Heart right ventricle (tissue), 16 donors: ENCODE data around the gene SLIT3. TPM values are rescaled to one million over a fixed set of nuclear protein-coding genes. Genes with fewer than 3 reads are reported as not detected.
A peak's percentile ranks its signal among the peaks of the same experiment; 100 is the strongest.

Experiments used
- ATAC-seq, 8 donors: fragments of 200-7000 bp; cut with Tn5 transposase; one replicate each; pipeline ENCODE4 v1.9.1; 2020; ENCODE audit warnings: mild to moderate bottlenecking in 8 of 8, moderate library complexity in 8 of 8, moderate number of reproducible peaks in 1 of 8
- DNase-seq, 2 donors: peaks; one replicate each; pipeline ENCODE4 v3.0.0-alpha.2; 2020
- H3K27ac ChIP-seq, 10 donors: fragments of 200-600 bp; sonication (generic) in 2 of 10; one replicate each; pipeline versions ENCODE4 v1.5.0 to v1.8.0; 2020 to 2022; ENCODE audit warnings: mild to moderate bottlenecking in 3 of 10
- H3K27me3 ChIP-seq, 7 donors: fragments of 200-600 bp; one replicate each; pipeline ENCODE4 v1.8.0; 2021 to 2022; ENCODE audit warnings: mild to moderate bottlenecking in 2 of 7
- H3K36me3 ChIP-seq, 9 donors: fragments of 200-600 bp; sonication (generic) in 1 of 9; one replicate each; pipeline versions ENCODE4 v1.5.0 to v1.8.0; 2020 to 2022; ENCODE audit warnings: mild to moderate bottlenecking in 2 of 9
- H3K4me1 ChIP-seq, 9 donors: fragments of 200-600 bp; sonication (generic) in 1 of 9; one replicate each; pipeline versions ENCODE4 v1.5.0 to v1.8.0; 2020 to 2022; ENCODE audit warnings: mild to moderate bottlenecking in 4 of 9
- H3K4me3 ChIP-seq, 10 donors: fragments of 200-600 bp; sonication (generic) in 2 of 10; one replicate each; pipeline versions ENCODE4 v1.5.0 to v1.8.0; 2020 to 2022; ENCODE audit warnings: mild to moderate bottlenecking in 7 of 10, moderate library complexity in 2 of 10
- H3K9me3 ChIP-seq, 11 donors: fragments of 200-600 bp in 10 of 11; sonication (generic) in 2 of 11; one replicate each; pipeline versions ENCODE4 v1.5.0 to v1.8.0; 2013 to 2022; ENCODE audit warnings: mild to moderate bottlenecking in 2 of 11, control low read depth in 1 of 11, moderate library complexity in 1 of 11
- WGBS, 2 donors: extraction: QIAGEN DNeasy Blood & Tissue Kit; methylation state at CpG; one replicate each; pipeline ENCODE4 v1.1.7; 2013; ENCODE audit warnings: inconsistent platforms in 1 of 2; 5-methylcytosine and 5-hydroxymethylcytosine counted together
- intact Hi-C, 10 donors: fragments of 100-400 bp; cut with DNase I; formaldehyde crosslinking; loops; one replicate each; pipeline versions ENCODE4 v1.11.1 to v1.14.2; 2022
- polyA plus RNA-seq, 2 donors: library from polyadenylated mRNA; stranded (reverse); fragments of 200-250 nt; gene quantifications; one replicate each; pipeline ENCODE4 v1.2.3, GENCODE V29; 2013
- total RNA-seq, 10 donors: library from RNA; stranded (reverse); fragmentation: NEBNext Ultra II Directional in 3 of 10; extraction: Animal tissue kit (Norgen Biotek cat#: 25700) in 3 of 10; gene quantifications; one replicate each; pipeline versions ENCODE4 v1.2.1 to v1.2.4, GENCODE V29; 2021 to 2023
- TF ChIP-seq, protein P1 (sequence below), 9 donors: fragments of 200-600 bp; sonication (generic) in 2 of 9; IDR thresholded peaks; one replicate each; pipeline versions ENCODE4 v1.5.0 to v1.8.0; 2021 to 2022; ENCODE audit warnings: antibody characterized with exemption in 9 of 9, mild to moderate bottlenecking in 5 of 9, moderate library complexity in 1 of 9
- donor health status: Arrhythmogenic right ventricular cardiomyopathy.
- donor health status: ischemic (EF 13 %, LVEDD 7.1; RV severe dilation, severe dysfunction).
- donor health status: healthy with polysubstance abuse.
- donor health status: DM: no; HTN: yes; CAD: no.
- donor health status: DM: no; HTN: no; CAD: no.
- donor health status: ischemic (EF 25% LVEDD 6.9; RV normal size, moderate dysfunction).
- donor health status: ischemic (EF 25% LVEDD 5.7; RV mildly dilated, moderate dysfunction).
- donor health status: healthy.
- donor health status: DM: yes; HTN: yes; CAD: no.
- donor health status: Ischemic cardiomyopathy.
- donor health status: ischemic (EF 35%, LVEDD 5.7; RV mildly dilated, moderate dysfunction).
- donor health status: nonischemic (EF 11% LVEDD 7.7; RV severe dilation, severe dysfunction).
- donor health status: DM: yes; HTN: yes; CAD: no.
- donor health status: PGD.
- donor health status: ischemic (EF 29% LVEDD 5.4; RV normal size, mild dysfunction).
- donor health status: nonischemic (EF 23%, LVEDD 6.1; RV moderate dilation, normal function).

The SLIT3 gene
- total and polyA plus RNA-seq, 12 donors = 2.0 to 29.2 (median 12.1) TPM

DNA sequence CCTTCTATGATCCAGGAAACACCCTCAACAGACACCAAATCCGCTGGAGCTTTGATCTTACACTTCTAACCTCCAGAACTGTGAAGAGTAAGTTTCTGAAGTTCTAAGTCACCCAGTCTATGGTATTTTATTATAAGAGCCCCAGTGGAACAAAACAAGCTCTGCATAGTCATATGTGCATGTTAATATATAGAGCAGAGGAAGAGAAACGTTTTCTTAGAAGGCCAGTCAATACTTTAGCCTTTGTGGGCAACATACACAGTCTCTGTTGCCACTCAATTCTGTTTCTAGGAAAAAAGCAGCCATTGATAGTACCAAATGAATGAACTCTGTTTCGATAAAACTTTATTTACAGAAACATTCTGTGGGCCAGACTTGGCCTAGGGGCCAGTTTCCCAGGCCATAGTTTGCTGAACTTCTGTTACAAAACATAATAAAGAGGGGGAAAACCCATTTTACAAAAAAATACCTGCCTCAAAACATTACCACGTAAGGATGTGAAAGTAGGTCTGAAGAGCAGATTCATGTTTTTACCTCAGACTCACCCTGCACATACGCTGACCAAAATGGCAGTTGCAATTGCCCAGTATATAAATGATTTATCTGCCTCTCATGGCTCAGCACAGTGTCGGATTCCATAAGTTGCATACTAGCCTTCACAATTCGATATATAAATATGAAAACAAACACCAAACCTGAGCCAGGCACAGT lies 350.5 kb downstream of the SLIT3 start:
- ATAC-seq = no peak
- 88 to 89% methylated on average over 7 of the region's 7 CpGs for WGBS, 2 donors
- no peaks in the 10 kb centered on the region for H3K27me3 ChIP-seq
- H3K27ac ChIP-seq = no peak overlapping the region
- TF ChIP-seq, protein P1, sequence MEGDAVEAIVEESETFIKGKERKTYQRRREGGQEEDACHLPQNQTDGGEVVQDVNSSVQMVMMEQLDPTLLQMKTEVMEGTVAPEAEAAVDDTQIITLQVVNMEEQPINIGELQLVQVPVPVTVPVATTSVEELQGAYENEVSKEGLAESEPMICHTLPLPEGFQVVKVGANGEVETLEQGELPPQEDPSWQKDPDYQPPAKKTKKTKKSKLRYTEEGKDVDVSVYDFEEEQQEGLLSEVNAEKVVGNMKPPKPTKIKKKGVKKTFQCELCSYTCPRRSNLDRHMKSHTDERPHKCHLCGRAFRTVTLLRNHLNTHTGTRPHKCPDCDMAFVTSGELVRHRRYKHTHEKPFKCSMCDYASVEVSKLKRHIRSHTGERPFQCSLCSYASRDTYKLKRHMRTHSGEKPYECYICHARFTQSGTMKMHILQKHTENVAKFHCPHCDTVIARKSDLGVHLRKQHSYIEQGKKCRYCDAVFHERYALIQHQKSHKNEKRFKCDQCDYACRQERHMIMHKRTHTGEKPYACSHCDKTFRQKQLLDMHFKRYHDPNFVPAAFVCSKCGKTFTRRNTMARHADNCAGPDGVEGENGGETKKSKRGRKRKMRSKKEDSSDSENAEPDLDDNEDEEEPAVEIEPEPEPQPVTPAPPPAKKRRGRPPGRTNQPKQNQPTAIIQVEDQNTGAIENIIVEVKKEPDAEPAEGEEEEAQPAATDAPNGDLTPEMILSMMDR (IDR thresholded peaks at IDR 0.05) = no peak
- no peaks in the 10 kb centered on the region for H3K36me3 ChIP-seq
- DNase-seq = no peak
- intact Hi-C loops = no loop called here
- no peaks in the 10 kb centered on the region for H3K9me3 ChIP-seq
- H3K4me1 ChIP-seq = no peaks in the 10 kb centered on the region
- no peak overlapping the region for H3K4me3 ChIP-seq

DNA sequence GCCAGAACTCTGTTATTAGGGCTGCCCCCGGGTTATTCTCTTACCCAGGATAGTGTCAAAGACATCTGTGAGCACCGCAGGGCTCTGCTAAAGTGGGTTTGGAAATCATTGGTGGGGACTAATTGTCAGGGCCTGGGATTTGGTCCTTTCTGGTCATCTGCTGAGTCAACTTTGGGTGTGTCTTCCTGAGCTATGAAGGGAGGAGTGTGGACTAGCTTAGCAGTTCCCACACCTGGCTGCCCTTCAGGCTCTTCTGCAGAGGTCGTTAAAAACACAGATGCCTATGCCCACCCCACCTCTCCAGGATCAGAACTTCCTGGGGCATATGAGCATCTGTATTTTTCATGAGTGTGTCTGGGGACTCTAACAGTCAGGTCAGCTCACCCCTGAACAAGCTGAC lies 352.2 kb downstream of the SLIT3 start:
- intact Hi-C loops = loop anchor here (5.0 to 10.0 kb wide), 2 partner anchors 241 to 244 kb away; no protein-coding TSS in a partner anchor
- TF ChIP-seq, protein P1 (IDR thresholded peaks at IDR 0.05) = no peak
- H3K9me3 ChIP-seq = no peaks in the 10 kb centered on the region
- H3K27me3 ChIP-seq = no peaks in the 10 kb centered on the region
- ATAC-seq (no peak), DNase-seq (no peak)
- H3K4me1 ChIP-seq = peaks cover 0 to 7% (median 0%) of the 10 kb centered on the region in 9 donors
- WGBS, 2 donors = 81 to 82% methylated on average over 3 of the region's 3 CpGs
- H3K4me3 ChIP-seq = no peak overlapping the region
- H3K36me3 ChIP-seq = no peaks in the 10 kb centered on the region
- no peak overlapping the region for H3K27ac ChIP-seq

DNA sequence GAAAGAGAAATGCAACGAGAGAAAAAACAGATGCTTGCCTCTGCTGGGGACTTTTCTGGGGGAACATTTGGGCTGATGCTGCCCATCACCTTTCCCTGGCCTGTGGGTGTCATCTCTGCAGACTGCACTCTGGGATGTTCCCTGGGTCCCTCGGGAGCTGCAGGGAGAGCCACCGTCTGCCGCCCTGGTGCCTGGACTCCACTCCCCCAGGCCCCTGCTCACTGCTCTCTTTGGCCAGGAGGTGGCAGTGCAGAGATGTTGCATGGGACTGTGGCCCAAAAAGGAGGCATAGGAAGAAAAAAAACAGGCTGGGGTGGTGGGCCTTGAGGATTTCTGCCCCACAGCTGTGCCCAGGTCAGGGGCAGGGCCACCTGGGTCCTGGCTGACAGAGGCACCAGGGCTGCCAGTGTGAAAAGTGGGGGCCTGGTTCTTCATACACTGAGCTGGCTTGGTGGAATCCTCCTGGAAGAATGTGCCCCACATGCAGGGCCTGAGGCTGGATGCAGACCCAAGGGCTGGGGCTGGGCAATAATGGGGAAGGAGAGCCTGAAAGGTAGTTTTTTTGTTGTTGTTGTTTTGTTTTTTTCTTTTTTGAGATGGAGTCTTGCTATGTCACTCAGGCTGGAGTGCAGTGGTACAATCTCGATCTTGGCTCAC lies 353.6 kb downstream of the SLIT3 start:
- no peaks in the 10 kb centered on the region for H3K9me3 ChIP-seq
- peaks cover 0 to 10% (median 0%) of the 10 kb centered on the region in 9 donors for H3K4me1 ChIP-seq
- intact Hi-C loops = loop anchor here (5.0 to 10.0 kb wide), 2 partner anchors 240 to 243 kb away; no protein-coding TSS in a partner anchor
- DNase-seq = peak; percentile 28 to 29
- TF ChIP-seq, protein P1 (IDR thresholded peaks at IDR 0.05) = peak; percentile 37 to 70 (median 67)
- no peaks in the 10 kb centered on the region for H3K27me3 ChIP-seq
- H3K36me3 ChIP-seq = no peaks in the 10 kb centered on the region
- H3K4me3 ChIP-seq = no peak overlapping the region
- 51 to 53% methylated on average over 5 of the region's 5 CpGs for WGBS, 2 donors
- ATAC-seq = peak in 7 of 8 donors; percentile 33 to 68 (median 58)
- no peak overlapping the region for H3K27ac ChIP-seq

GRCh38 chr5:168946363-168946762 lies 354.6 kb downstream of the SLIT3 start:
- ATAC-seq (peak in 7 of 8 donors; percentile 46 to 77 (median 66)), DNase-seq (peak in 1 of 2 donors; percentile 10)
- Histone ChIP-seq H3K36me3 (no peaks in the 10 kb centered on the region), H3K27me3 (no peaks in the 10 kb centered on the region), H3K27ac (no peak overlapping the region), H3K4me3 (no peak overlapping the region), H3K9me3 (no peaks in the 10 kb centered on the region), H3K4me1 (peaks cover 0 to 10% (median 0%) of the 10 kb centered on the region in 9 donors)
- TF ChIP-seq, protein P1 (IDR thresholded peaks at IDR 0.05) = peak in 7 of 9 donors; percentile 14 to 49 (median 39)
- 84 to 86% methylated on average over 6 of the region's 6 CpGs for WGBS, 2 donors
- intact Hi-C loops = loop anchor here (5.0 to 10.0 kb wide), 2 partner anchors 239 to 242 kb away; no protein-coding TSS in a partner anchor
